GM12878 (cell line): ENCODE results near the gene PIK3R5.

ENCODE experiments used
- CTCF ChIP-seq, 3 experiments: IDR thresholded peaks in 2 of 3; conservative IDR thresholded peaks in 1 of 3; 2 replicates each; pipeline ENCODE4 v1.5.1; 2011; ENCODE audit warnings: low read depth in 3 of 3, low read length in 3 of 3, mild to moderate bottlenecking in 3 of 3, control low read depth in 2 of 3, moderate library complexity in 2 of 3, inconsistent platforms in 1 of 3, mixed read lengths in 1 of 3; ENCODE audit not compliant: control insufficient read depth in 2 of 3, insufficient read depth in 1 of 3; ENCODE audit errors: extremely low read depth in 1 of 3
- GABPA ChIP-seq: IDR thresholded peaks from 2 replicates; pipeline ENCODE4 v1.6.1; 2014; ENCODE audit warnings: antibody characterized with exemption, low read depth, mild to moderate bottlenecking, inconsistent platforms
- NR2F1 ChIP-seq: fragments of 450-650 bp; conservative IDR thresholded peaks from 2 replicates; pipeline ENCODE4 v1.6.1; 2017; ENCODE audit warnings: mild to moderate bottlenecking
- ZNF217 ChIP-seq: fragments of 450-650 bp; IDR thresholded peaks from 2 replicates; pipeline ENCODE4 v1.6.1; 2017; ENCODE audit warnings: antibody characterized with exemption, mild to moderate bottlenecking

GRCh38 chr17:8964801-8965393 is 610 bp downstream of the PIK3R5 start:
- no peak for TF ChIP-seq CTCF (IDR thresholded peaks at IDR 0.05 in 2 of 3, conservative IDR thresholded peaks at IDR 0.05 in 1 of 3; ENCODE audit: control insufficient read depth in 2 of 3, extremely low read depth in 1 of 3, insufficient read depth in 1 of 3, low read depth in 3 of 3, low read length in 3 of 3)
- TF ChIP-seq GABPA = no peak
- TF ChIP-seq NR2F1 = no peak
- no peak for TF ChIP-seq ZNF217
